GM18867 (cell line): ENCODE data around the gene CYB5R3.

Experiments
- ATAC-seq: cut with Tn5 transposase; IDR thresholded peaks from one replicate; pipeline ENCODE4 v1.9.1; 2021; ENCODE audit warnings: mild to moderate bottlenecking, moderate library complexity; ENCODE audit not compliant: unreplicated experiment

Gene CYB5R3

DNA sequence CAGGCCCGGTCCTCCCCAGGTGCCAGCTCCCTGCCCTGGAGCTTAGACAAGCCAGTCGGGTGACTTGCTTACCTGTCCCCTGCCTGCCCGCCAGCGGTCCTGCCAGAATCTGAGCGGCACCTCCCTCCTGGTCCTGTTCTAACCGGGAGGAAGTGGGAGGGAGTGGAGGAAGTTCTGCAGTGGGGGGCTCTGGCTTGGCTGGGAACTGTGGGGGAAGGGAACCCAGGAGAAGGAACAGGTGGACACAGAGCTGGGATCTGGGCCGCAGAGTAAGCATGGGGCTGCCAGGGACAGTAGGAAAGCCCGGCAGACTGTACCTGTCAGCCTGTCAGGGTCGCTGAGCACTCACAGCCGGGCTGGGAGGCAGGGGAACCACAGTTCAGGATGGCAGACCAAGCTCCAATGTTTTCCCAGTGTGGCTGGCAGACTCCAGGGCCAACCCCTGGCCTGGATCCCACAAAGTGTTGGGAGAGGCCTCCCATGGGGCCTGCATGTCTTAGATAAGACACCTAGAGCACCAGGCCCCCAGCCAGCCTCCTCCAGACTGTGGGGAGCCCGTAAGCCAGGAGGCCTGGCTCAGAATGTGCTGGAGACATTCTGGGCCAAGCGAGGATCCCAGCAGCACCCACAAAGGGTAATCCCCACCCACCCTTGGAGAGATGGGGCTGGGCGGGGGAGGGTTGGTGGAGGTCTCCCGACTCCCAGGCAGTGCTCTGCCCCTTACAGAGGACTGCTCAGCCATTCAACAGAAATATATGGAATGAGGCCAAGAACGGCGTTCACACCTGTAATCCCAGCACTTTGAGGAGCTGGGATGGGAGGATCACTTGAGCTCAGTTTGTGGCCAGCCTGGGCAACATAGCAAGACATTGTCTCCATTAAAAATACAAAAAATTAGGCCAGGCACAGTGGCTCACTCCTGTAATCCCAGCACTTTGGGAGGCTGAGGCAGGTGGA is 2.3 kb downstream of the CYB5R3 start:
- ATAC-seq = no peak

DNA sequence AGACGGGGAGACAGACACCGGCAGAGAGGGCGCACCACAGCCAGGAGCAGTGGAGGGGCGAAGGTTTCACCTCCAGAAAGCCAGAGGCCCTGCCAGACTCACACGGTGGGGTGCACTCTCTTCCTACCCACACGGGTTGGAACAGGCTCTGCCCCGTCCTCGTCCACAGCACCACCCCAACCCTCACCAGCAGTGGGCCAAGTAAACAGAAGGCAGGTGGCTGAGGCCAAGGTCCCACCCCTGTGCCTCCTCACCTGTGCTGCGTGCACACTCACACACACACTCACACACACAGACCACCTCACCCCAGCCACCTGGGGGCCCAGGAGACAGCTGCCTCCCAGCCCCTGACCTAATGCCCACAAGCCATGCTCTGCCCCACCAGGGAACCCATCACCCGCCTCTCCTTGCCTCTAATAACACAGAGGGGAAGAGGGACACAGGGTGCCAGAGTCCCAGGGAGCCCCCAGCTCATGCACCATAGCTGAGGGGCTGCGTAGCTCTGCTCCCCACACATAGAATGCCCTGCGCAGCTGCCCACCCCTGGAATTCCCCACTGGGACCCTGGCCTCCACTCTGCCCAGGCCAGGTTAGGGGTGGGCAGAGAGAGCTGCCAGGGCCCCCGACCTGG is 3.1 kb downstream of the CYB5R3 start:
- no peak for ATAC-seq

DNA sequence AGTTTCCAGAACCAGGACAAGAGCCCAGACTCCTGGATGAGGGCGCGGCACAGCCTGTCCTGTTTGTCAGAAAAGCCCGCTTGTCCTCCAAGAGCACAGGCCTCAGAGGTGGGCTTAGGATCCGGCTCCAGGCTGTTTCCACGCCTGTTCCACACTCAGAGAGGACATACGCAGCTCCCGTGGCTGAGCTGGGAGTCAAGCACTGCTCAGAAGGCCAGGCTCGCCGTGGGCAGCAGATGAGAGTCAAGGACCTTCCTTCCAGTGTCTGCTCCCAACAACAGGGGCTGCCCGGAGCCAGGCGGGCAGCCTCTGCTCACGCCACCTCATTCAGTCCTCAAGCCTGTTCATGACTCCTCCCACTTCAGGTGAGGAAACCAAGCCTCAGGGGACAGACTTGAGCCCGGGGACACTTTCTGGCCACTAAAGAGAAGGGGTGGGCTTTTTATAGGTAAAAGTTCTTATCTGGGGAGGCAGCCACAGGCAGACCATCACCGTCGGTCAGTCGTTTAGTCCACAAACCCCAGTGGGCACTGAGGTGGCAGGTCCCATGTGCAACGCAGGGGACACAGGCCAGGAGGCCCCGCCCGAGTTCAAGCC is 3.8 kb downstream of the CYB5R3 start:
- no peak for ATAC-seq

DNA sequence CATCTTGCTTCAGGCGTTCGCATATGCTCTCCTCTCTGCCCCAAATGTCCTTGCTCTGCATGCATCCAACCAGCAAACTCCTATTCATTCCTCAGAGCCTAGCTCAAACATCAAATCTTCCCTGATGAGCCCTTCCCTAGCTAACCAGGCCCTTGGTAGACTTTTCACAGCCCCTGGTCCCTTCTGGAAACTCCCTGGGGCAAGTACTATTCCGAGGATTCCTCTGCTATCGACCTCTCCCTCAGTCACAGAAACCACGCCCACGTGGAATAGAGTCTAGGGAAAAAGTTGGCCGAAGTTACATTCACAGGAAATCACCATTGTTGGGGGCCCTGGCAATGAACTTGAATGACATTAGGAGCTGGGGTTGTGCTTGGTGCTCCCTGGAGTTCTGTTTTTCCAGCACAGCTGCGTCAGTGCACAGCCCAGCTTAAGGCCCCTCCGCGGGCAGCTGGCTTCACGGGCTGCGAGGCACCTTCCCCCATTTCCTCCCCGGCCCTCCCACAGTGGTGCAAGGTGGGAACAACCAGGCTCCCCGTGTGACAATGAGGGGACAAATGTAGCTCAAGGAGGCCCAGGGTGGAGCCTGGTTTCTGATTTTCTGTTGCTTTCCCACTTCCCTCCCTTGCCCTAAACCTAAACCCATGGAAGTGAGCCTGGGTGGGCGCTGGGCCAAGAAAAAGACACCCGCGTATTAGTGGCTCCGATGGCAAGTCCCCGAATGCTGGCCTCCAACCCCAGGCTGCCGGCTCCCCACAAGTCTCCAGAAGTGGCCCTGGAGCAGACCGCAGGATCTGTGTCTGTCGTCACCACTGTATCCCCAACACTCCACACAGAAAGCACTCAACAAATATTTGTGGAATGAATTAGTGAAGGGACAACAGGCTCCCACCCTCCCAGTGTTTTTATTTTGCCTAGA is 4.5 kb downstream of the CYB5R3 start:
- ATAC-seq = no peak

DNA sequence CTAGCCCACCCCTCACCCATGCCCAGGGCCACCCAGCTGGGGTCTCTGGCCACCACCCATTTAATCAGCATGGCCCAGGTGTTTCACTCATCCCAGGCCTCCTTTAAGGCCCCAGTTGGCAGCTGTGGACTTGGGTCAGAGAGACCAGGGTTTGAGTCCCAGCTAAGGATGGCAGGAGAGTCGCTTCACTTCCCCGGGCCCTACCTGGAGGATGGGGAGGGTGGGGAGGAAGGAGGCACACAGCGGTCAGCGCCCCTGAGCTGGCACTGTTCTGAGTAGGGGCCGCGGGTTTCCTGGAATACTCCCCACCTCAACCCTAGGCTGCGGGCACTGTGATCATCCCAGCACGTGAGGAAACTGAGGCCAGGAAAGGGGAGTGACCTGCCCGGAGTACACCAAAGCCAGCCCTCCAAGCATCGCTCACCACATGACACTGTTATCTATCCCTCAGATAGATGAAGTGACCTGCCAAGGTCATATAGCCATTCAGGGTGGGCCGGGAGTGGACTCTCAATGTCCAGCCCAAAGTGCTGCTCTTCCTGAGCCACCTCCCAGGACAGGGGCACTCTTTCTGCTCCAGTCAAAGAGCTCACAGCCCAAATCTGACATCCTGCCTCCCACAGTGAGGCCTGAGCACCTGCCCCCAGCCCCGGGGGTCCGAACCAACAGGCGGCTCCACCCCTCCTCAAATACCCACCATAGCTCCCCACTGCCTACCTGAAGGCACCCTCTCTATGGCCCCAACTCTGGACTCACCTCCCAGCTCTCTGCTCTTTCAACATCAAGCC is 5.4 kb downstream of the CYB5R3 start:
- ATAC-seq = no peak

DNA sequence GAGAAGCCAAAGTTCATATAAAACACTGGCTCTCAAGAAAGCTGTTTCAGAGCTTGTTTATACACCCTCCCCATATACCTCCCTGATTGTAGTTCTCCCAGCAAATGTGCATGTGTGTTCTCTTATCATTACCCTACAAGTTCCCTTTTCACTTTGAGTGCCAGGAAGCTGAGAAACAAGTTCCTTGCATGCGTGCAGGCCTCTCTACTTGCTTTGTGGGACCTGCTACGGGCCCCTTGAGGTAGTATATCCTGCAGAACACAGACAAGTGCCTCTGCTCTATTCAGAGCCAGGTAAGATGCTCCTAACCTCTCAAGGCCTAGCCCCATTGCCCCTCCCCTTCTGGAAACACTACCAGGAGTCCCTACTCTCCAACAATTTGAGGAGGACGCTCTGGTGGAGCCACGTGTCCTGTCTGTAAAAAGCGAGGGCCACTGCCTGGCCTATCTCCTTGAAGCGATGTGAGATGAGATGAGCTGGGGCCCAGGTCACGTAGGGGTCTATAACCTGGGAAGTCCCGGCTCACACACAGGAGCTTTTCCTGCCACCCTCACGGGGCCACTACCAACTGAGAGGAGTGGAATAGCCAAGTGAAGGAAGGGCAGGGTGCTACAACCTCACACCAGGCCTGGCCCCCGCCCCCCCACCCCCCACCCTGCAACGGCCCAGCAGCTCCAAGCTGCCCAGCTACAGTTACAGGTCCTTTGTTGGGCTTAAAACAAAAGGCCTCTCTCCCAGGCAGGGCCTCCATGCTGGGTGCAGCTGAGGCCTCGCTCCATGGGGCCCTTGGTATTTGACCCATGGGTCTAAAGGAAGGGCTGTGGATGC is 6.2 kb downstream of the CYB5R3 start:
- no peak for ATAC-seq

DNA sequence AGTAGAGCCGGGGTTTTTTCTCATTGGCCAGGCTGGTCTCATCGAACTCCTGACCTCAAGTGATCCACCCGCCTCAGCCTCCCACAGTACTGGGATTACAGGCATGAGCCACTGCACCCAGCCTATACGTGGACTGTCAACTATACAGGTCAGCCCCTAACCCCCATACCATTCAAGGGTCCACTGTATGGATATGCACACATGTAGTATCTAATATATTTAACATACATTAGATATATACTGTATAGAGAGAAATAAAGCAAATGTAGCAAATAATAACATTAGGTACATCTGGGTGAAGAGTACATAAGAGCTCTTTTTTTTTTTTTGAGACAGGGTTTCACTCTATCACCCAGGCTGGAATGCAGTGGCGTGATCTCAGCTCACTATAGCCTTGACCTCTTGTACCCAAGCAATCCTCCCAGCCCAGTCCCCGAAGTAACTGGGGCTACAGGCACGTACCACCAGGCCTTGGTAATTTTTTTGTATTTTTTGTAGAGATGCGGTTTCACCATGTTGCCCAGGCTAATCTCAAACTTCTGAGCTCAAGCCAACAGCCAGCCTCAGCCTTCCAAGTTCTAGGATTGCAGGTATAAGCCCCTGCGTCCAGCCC is 7.3 kb downstream of the CYB5R3 start:
- ATAC-seq = no peak

DNA sequence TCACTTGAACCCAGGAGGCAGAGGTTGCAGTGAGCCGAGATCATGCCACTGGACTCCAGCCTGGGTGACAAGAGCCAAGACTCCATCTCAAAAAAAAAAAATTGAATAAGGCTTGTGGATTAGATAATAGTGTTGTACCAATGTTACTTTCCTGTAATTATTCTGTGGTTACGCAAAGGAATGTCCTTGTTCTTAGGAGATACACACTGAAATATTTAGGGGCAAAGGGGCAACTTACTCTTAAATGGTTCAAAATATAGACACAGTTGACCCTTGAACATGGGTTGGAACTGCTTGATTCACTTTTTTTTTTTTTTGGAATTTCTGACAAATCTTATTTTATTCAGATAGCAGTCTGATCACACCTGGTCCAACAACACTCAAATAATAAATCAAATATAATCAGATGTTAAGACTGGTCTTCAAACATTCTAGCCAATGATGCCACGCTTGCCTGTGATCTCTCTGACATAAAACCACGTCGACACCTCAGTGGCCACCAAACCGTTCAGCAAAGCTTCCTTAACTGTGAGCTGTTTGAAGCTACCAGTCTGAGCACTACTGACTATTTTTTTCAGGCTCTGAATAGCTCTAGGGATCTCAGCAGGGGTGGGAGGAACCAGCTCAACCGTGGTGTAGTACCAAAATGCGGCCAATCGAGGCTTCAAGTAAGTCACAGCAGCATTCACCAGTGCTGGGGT is 9.5 kb downstream of the CYB5R3 start:
- no peak for ATAC-seq

DNA sequence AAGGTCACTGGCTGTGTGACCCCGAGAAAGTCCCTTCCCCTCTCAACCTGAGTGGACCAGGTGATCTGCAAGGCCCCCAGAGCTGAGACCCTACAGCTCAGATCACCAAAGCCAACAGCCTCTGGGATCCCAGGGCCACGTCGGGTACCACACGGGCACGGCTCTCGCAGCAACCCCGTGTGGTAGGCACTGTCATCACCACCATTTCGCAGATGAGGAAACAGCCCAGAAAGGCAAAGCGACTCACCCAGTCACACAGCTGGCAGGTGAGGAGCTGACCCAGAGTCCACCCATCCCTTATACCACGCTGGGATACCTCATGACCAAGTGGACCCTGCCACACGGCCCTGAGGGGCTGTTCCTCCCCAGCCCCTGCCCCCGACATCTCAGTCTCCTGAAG is 11.6 kb downstream of the CYB5R3 start:
- ATAC-seq = no peak

DNA sequence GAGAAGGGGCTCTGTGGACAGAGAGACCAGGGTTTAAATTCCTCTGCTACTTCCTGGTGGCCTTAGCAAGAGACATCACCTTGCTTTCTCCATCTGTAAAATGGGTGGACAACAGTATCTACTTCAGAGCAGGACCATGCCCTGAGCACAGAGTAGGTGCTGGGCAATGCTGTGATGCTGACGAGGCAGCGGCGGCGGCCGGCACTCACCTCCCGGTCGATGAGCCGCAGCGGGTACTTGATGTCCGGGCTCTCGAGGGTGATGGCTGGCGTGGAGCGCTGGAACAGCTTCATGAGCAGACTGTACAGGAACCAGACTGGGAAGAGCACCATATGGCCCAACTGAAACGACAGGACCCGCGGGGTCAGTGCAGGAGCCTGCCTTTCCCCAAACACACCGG is 12.7 kb downstream of the CYB5R3 start:
- no peak for ATAC-seq

DNA sequence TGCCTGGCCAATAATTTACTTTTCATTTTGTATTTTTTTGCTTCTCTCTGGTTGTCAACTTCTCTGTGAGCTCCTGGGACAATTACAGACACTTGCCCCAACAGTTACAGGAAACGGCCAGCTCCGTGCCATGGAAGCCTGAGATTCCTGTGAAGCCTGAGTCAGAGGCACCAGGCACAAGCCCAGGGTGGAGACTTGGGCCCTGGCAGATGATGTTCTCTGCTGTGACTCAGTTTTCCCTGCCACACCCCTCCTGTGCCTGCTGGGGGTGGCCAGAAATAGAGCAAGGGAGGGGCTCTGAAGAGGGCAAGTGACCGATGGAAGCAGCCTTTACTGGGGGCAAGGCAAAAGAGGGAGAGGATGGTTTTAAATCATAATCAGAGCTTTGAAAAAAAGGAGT is 13.7 kb downstream of the CYB5R3 start:
- ATAC-seq = no peak

DNA sequence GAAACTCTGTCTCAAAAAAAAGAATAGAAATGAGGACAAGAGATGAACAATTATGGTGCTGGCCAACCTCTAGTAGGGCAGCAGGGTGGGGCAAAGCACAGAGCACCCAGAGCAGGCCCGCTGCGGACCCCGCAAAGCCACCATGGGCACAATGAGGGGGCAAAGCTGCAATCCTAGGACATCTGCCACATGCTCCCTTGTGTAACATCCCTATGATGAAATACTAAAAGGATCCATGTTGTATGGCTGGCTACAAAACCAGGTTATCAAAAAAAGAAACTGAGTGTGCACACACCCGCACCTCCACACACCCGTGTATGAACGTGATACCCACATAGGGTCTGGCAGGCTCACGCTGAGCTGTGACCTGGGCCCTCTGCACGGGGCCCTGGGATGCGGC is 16.2 kb downstream of the CYB5R3 start:
- ATAC-seq = no peak

DNA sequence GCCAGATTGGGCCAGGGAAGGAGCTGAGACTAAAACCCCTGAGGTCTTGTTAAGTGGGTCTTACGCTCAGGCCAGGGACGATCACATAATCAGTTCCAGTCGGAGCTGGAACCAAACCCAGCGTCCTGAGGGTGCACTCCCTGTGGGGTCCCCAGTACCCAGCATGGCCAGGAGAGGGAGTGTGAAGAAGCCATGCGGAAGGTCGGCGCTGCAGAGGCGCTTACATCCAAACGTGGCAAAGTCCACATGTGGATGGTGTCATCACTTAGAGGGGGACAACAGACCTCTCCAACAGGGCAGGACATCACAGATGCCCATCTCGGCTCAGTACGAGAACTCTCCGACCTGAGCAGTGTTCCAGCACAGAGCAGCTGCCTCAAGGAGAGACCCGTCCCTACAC is 17.1 kb downstream of the CYB5R3 start:
- no peak for ATAC-seq

DNA sequence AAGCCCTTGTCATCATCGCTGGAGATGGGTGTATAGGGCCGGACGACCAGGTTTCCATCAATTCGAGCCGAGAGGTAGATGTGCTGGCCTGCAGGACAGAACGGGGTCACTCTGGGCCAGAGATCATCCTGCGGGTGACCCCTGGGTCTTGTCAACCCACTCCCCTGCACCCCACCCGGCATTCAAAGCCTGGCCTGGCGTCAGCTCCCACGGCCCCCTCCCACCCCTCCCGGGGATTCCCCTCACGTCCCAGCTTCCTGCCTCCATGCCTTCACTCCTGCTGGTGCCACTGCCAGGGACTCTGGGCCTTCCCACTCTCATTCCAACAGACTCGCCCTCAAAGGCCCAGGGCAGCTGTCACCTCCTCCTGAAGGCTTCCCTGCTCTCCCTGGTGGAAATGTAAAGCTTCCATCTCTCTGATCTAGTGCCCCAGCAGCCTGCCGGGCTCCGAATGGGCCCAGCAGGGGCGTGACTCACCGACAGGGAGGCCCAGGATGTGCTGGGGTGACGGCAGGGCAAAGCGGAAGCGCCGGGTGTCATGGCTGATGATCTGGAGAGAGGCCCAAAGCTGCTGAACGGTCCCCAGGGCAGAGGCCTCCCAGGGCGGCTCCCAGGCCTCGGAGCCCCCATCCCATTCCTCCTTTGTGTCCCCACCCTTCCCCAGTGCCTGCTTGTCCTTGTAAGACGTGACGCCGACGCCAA is 18.1 kb downstream of the CYB5R3 start:
- ATAC-seq = no peak

DNA sequence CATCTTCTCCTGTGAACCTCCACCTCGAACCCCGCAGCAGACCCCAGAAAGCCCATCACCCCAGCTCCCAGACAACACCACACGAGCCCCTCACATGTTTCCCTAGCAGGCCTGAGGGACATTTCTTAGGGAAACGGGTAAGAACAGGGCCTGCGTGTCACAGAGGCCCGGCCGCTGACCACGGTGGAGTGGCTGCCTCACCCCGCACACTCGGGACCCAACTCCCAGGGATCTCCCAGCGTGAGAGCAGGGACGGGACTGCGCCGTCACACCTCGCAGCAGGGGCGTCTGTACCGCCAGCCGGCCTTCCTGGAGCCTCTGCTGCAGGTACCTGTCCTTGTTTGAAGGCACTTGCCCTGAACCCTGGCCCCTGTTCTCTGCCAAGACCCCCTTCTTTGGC is 19.0 kb downstream of the CYB5R3 start:
- ATAC-seq = no peak

DNA sequence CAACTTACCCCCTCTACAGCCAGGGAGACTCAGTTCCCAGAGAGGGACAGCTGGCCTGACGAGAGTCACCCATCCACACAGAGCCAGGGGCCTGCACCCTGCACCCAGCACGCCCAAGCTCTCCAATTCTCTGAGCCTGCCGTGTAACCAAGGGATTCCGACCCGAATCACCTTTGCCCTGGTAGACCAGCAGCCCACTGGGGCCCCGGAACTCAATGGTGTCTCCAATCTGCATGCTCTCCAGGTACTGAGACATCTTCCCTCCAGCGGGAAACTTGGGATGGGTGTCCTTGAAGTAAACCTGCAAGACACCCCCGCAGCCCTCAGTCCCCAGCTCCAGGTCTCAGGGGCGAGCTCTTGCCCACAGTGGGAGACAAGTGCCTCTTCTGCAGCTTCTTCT is 21.2 kb downstream of the CYB5R3 start:
- ATAC-seq = no peak

DNA sequence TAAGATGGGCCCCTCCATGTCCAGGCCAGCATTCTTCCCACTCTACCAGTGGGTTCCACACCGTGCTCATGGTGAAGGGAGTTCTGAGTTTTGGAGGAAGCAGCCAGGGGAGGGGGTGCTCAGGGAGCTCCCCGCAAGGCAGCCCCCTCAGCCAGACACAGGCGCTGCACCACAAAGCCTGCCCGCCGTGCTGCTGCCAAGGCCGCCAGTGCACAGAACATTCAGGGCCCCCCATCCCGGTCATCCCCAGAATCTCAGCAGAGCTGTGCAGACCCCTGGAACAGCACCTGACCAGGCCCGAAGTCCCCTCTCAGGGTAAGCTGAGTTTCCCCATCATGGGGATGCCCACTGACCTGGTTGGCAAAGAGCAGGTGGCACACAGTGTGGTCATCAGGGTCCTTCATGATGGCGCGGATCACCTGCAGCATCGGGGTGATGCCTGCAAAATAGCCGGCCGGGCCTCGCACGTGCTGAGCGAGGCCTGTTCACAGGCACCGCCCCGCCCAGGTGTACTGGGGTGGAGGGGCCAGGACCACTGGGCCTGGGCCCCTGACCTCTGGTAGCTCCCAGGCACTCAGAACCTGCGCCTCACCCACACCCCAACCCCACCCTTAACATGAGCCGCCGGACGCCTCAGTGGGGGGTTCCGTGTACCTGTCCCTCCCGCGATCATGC is 22.1 kb downstream of the CYB5R3 start:
- ATAC-seq = no peak
